HG02678 (cell line): ENCODE data around the gene MRPL51.
A peak's percentile ranks its signal among the peaks of the same experiment; 100 is the strongest.

Experiments
- ATAC-seq: cut with Tn5 transposase; IDR thresholded peaks from one replicate; pipeline ENCODE4 v1.9.1; 2021; ENCODE audit warnings: mild to moderate bottlenecking, moderate library complexity; ENCODE audit not compliant: unreplicated experiment

MRPL51 gene

GRCh38 chr12:6462234-6462995 lies 30.6 kb downstream of the MRPL51 start:
- no peak for ATAC-seq

GRCh38 chr12:6461401-6462233 lies 31.4 kb downstream of the MRPL51 start:
- peak; percentile 81 for ATAC-seq

GRCh38 chr12:6460751-6461371 lies 32.2 kb downstream of the MRPL51 start:
- ATAC-seq: no peak

GRCh38 chr12:6459004-6459337 lies 34.1 kb downstream of the MRPL51 start:
- ATAC-seq: no peak

GRCh38 chr12:6458281-6459003 lies 34.6 kb downstream of the MRPL51 start:
- ATAC-seq: no peak

- no peak for ATAC-seq
Measured at GRCh38 chr12:6457220-6457945, 35.7 kb downstream of the MRPL51 start.

- no peak for ATAC-seq
Measured at GRCh38 chr12:6452944-6453630, 40.0 kb downstream of the MRPL51 start.

- ATAC-seq: no peak
Measured at GRCh38 chr12:6452245-6452943, 40.7 kb downstream of the MRPL51 start.

- peak; percentile 82 for ATAC-seq
Measured at GRCh38 chr12:6451348-6452244, 41.5 kb downstream of the MRPL51 start, which contains the start of gene TAPBPL. Gene TAPBPL (plus strand): TSS chr12:6452042. CDS start chr12:6452249, 207 bp downstream.

- ATAC-seq: no peak
Measured at GRCh38 chr12:6450869-6451347, 42.2 kb downstream of the MRPL51 start.

- no peak for ATAC-seq
Measured at GRCh38 chr12:6450091-6450868, 42.8 kb downstream of the MRPL51 start.

GRCh38 chr12:6444704-6445688 lies 48.1 kb downstream of the MRPL51 start, which contains the start of gene CD27:
Gene CD27 (plus strand): TSS chr12:6444955. CDS start chr12:6445096, 141 bp downstream.
- ATAC-seq: no peak

- no peak for ATAC-seq
Measured at GRCh38 chr12:6444031-6444430, 49.0 kb downstream of the MRPL51 start.

- peak; percentile 31 for ATAC-seq
Measured at GRCh38 chr12:6443361-6443983, 49.6 kb downstream of the MRPL51 start.

- no peak for ATAC-seq
Measured at GRCh38 chr12:6442836-6443235, 50.2 kb downstream of the MRPL51 start.
